ENCODE measurements around the gene RXFP3. TPM values are rescaled to one million over a fixed set of nuclear protein-coding genes. Genes with fewer than 3 reads are reported as not detected.
A peak's percentile ranks its signal among the peaks of the same experiment; 100 is the strongest.
"Not testable (repeated sequence)": the region's sequence is repeated elsewhere in the genome, so short reads cannot be mapped to it uniquely, and the experiment has no call there.

RXFP3 gene
- not detected for polyA plus RNA-seq

GRCh38 chr5:33936381-33937016 is at the start of gene RXFP3:
TSS of gene RXFP3 (plus strand) at chr5:33936386. CDS start at chr5:33936741, 355 bp downstream.
- Mint-ChIP-seq H3K27ac (peak within 1 kb of the TSS in 2 of 3 donors; percentile 31 to 73), H3K9me3 (no peaks in the 10 kb centered on the region), H3K36me3 (no peaks in the 10 kb centered on the region), H3K4me1 (peaks cover 5 to 21% (median 14%) of the 10 kb centered on the region in 3 donors), H3K4me3 (peak within 1 kb of the TSS in 1 of 4 donors; percentile 9), H3K27me3 (peaks cover 28% of the 10 kb centered on the region)

GRCh38 chr5:33887268-33887667 is 48.9 kb upstream of the RXFP3 start:
- Mint-ChIP-seq H3K4me3 (no peak overlapping the region), H3K27me3 (peaks cover 36% of the 10 kb centered on the region), H3K4me1 (peaks cover 0 to 10% (median 0%) of the 10 kb centered on the region in 3 donors), H3K9me3 (peaks cover 0 to 2% (median 0%) of the 10 kb centered on the region in 3 donors), H3K27ac (no peak overlapping the region), H3K36me3 (no peaks in the 10 kb centered on the region)

- Mint-ChIP-seq H3K36me3 (no peaks in the 10 kb centered on the region), H3K4me1 (peaks cover 0 to 10% (median 0%) of the 10 kb centered on the region in 3 donors), H3K27me3 (peaks cover 36% of the 10 kb centered on the region), H3K27ac (no peak overlapping the region), H3K9me3 (no peaks in the 10 kb centered on the region), H3K4me3 (no peak overlapping the region)
These were observed 47.6 kb upstream of the RXFP3 start for GRCh38 chr5:33888587-33888986.

GRCh38 chr5:33890131-33891032 is 45.8 kb upstream of the RXFP3 start:
- H3K27me3 Mint-ChIP-seq = peaks cover 41% of the 10 kb centered on the region
- peaks cover 0 to 10% (median 0%) of the 10 kb centered on the region in 3 donors for H3K4me1 Mint-ChIP-seq
- H3K4me3 Mint-ChIP-seq = no peak overlapping the region
- H3K9me3 Mint-ChIP-seq = no peaks in the 10 kb centered on the region
- H3K27ac Mint-ChIP-seq = no peak overlapping the region
- no peaks in the 10 kb centered on the region for H3K36me3 Mint-ChIP-seq

- Mint-ChIP-seq H3K27ac (no peak overlapping the region), H3K4me1 (peaks cover 0 to 10% (median 0%) of the 10 kb centered on the region in 3 donors), H3K4me3 (peak overlapping the region in 2 of 4 donors; percentile 34), H3K36me3 (no peaks in the 10 kb centered on the region), H3K9me3 (no peaks in the 10 kb centered on the region), H3K27me3 (peaks cover 44% of the 10 kb centered on the region)
These were observed 44.8 kb upstream of the RXFP3 start for GRCh38 chr5:33891446-33891787.

- peaks cover 0 to 1% (median 0%) of the 10 kb centered on the region in 3 donors for H3K9me3 Mint-ChIP-seq
- no peak within 1 kb of the TSS for H3K27ac Mint-ChIP-seq
- peak within 1 kb of the TSS in 3 of 4 donors; percentile 14 to 84 (median 34) for H3K4me3 Mint-ChIP-seq
- H3K4me1 Mint-ChIP-seq = peaks cover 0 to 10% (median 0%) of the 10 kb centered on the region in 3 donors
- H3K27me3 Mint-ChIP-seq = peaks cover 46% of the 10 kb centered on the region
- H3K36me3 Mint-ChIP-seq = no peaks in the 10 kb centered on the region
These were observed 44.2 kb upstream of the RXFP3 start, which contains the start of gene ADAMTS12 for GRCh38 chr5:33891788-33892619. TSS of gene ADAMTS12 (minus strand) at chr5:33891990. CDS start at chr5:33891856, 134 bp downstream.

- Mint-ChIP-seq H3K4me1 (peaks cover 0 to 10% (median 0%) of the 10 kb centered on the region in 3 donors), H3K4me3 (peak overlapping the region in 2 of 4 donors; percentile 14 to 84), H3K36me3 (no peaks in the 10 kb centered on the region)
These were observed 43.5 kb upstream of the RXFP3 start for GRCh38 chr5:33892620-33893137.

GRCh38 chr5:33894566-33894965 is 41.6 kb upstream of the RXFP3 start:
- Mint-ChIP-seq H3K27me3 (peaks cover 39% of the 10 kb centered on the region), H3K9me3 (peaks cover 0 to 2% (median 1%) of the 10 kb centered on the region in 3 donors), H3K4me3 (no peak overlapping the region), H3K36me3 (no peaks in the 10 kb centered on the region), H3K4me1 (peaks cover 0 to 10% (median 0%) of the 10 kb centered on the region in 3 donors), H3K27ac (no peak overlapping the region)

More at GRCh38 chr5:33892620-33893137, 43.5 kb upstream of the RXFP3 start:
- H3K27me3 Mint-ChIP-seq = peaks cover 45% of the 10 kb centered on the region
- peaks cover 0 to 1% (median 0%) of the 10 kb centered on the region in 3 donors for H3K9me3 Mint-ChIP-seq
- no peak overlapping the region for H3K27ac Mint-ChIP-seq

GRCh38 chr5:33901156-33901555 is 35.0 kb upstream of the RXFP3 start:
- peaks cover 10% of the 10 kb centered on the region for H3K27me3 Mint-ChIP-seq
- H3K9me3 Mint-ChIP-seq = peaks cover 2 to 18% (median 15%) of the 10 kb centered on the region in 3 donors
- no peaks in the 10 kb centered on the region for H3K36me3 Mint-ChIP-seq
- no peak overlapping the region for H3K4me3 Mint-ChIP-seq
- peak overlapping the region in 1 of 3 donors; percentile 59 for H3K27ac Mint-ChIP-seq
- H3K4me1 Mint-ChIP-seq = no peaks in the 10 kb centered on the region

- Mint-ChIP-seq H3K36me3 (peaks cover 2% of the 10 kb centered on the region), H3K27ac (no peak overlapping the region), H3K9me3 (peaks cover 4 to 28% (median 25%) of the 10 kb centered on the region in 3 donors), H3K27me3 (peaks cover 2% of the 10 kb centered on the region), H3K4me1 (no peaks in the 10 kb centered on the region), H3K4me3 (no peak overlapping the region)
These were observed 33.1 kb upstream of the RXFP3 start for GRCh38 chr5:33903118-33903517.

GRCh38 chr5:33905381-33905780 is 30.8 kb upstream of the RXFP3 start:
- no peak overlapping the region for H3K4me3 Mint-ChIP-seq
- H3K9me3 Mint-ChIP-seq = peaks cover 2 to 34% (median 32%) of the 10 kb centered on the region in 3 donors
- peaks cover 2% of the 10 kb centered on the region for H3K36me3 Mint-ChIP-seq
- peaks cover 15% of the 10 kb centered on the region for H3K27me3 Mint-ChIP-seq
- H3K27ac Mint-ChIP-seq = no peak overlapping the region
- no peaks in the 10 kb centered on the region for H3K4me1 Mint-ChIP-seq

- H3K4me1 Mint-ChIP-seq, H3K36me3 Mint-ChIP-seq, H3K4me3 Mint-ChIP-seq, H3K27ac Mint-ChIP-seq: not testable (repeated sequence)
- H3K27me3 Mint-ChIP-seq = peaks cover 15% of the 10 kb centered on the region
- H3K9me3 Mint-ChIP-seq = peaks cover 2 to 33% (median 31%) of the 10 kb centered on the region in 3 donors
These were observed 29.9 kb upstream of the RXFP3 start for GRCh38 chr5:33906248-33906647.

GRCh38 chr5:33914844-33915243 is 21.3 kb upstream of the RXFP3 start:
- not testable (repeated sequence) for H3K4me1 Mint-ChIP-seq, H3K27ac Mint-ChIP-seq, H3K4me3 Mint-ChIP-seq, H3K36me3 Mint-ChIP-seq, H3K27me3 Mint-ChIP-seq
- H3K9me3 Mint-ChIP-seq = peaks cover 12 to 29% (median 17%) of the 10 kb centered on the region in 3 donors

- Mint-ChIP-seq H3K27ac (no peak overlapping the region), H3K4me1 (no peaks in the 10 kb centered on the region), H3K4me3 (no peak overlapping the region), H3K36me3 (no peaks in the 10 kb centered on the region), H3K27me3 (peaks cover 11% of the 10 kb centered on the region), H3K9me3 (peaks cover 10 to 32% (median 12%) of the 10 kb centered on the region in 3 donors)
These were observed 15.2 kb upstream of the RXFP3 start for GRCh38 chr5:33921002-33921401.
